ENCODE results near the gene CEBPA.

DNA sequence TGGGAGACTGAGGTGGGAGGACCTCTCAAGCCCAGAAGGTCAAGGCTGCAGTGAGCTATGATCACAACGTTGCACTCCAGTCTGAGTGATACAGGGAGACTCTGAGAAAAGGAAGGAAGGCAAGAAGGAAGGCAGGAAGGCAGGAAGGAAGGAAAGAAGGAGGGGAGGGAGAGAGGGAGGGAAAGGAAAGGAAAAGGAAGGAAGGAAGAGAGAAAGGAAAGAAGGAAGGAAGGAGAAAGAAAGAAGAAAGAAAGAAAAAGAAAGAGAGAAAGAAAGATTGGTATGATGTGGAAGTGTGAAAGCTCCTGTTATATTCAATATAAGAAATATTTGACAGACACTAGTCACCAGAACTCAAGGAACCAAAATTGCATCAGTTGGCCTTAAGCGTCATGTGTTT is 38.7 kb upstream of the CEBPA start:
- no peak for TF ChIP-seq CTCF (IDR thresholded peaks at IDR 0.05)
- no peak for TF ChIP-seq POLR2A (IDR thresholded peaks at IDR 0.05)
- TF ChIP-seq EP300 (IDR thresholded peaks at IDR 0.05): no peak

Data from ovary (tissue), 3 donors.